Activated CD4-positive, alpha-beta memory T cell treated with anti-CD3 and anti-CD28 coated beads for 36 hours (primary cell): ENCODE data around the gene GRK6. TPM values are rescaled to one million over a fixed set of nuclear protein-coding genes. Genes with fewer than 3 reads are reported as not detected.

Experiments used
- CTCF ChIA-PET: fragments of 350-600 bp; sonication (Branson Sonifier 250); formaldehyde crosslinking; loops from one replicate; lab custom pipeline; 2021; ENCODE audit warnings: antibody characterized with exemption, inconsistent platforms; lab: Charles Lee
- POLR2A ChIA-PET: fragments of 350-600 bp; sonication (Branson Sonifier 250); formaldehyde crosslinking; loops from one replicate; lab custom pipeline; 2021; ENCODE audit warnings: antibody characterized with exemption; lab: Charles Lee
- DNase-seq: peaks from one replicate; pipeline ENCODE4 v3.0.0-alpha.2; 2020
- H3K27ac Mint-ChIP-seq: one replicate; pipeline ENCODE4 v1.8.0; 2021; ENCODE audit warnings: mixed read lengths
- H3K27me3 Mint-ChIP-seq: one replicate; pipeline ENCODE4 v1.8.0; 2021; ENCODE audit warnings: mixed read lengths
- H3K36me3 Mint-ChIP-seq: one replicate; pipeline ENCODE4 v1.8.0; 2021; ENCODE audit warnings: mixed read lengths
- H3K4me1 Mint-ChIP-seq: one replicate; pipeline ENCODE4 v1.8.0; 2021; ENCODE audit warnings: low read depth, mixed read lengths
- H3K4me3 Mint-ChIP-seq: one replicate; pipeline ENCODE4 v1.8.0; 2021; ENCODE audit warnings: mild to moderate bottlenecking, mixed read lengths
- H3K9me3 Mint-ChIP-seq: one replicate; pipeline ENCODE4 v1.8.0; 2021; ENCODE audit warnings: mixed read lengths
- intact Hi-C: fragments of 100-400 bp; cut with micrococcal nuclease; formaldehyde crosslinking; loops from one replicate; pipeline ENCODE4 v1.15.1; 2023
- total RNA-seq, 2 experiments: library from RNA; stranded (reverse); gene quantifications; one replicate each; pipeline ENCODE4 v1.2.3, GENCODE V29; 2021

GRK6 gene
- total RNA-seq, 2 experiments from 2014 or later = 177 to 178 TPM

- no peaks in the 10 kb centered on the region for H3K27me3 Mint-ChIP-seq
- DNase-seq = peak; percentile 66
- peak overlapping the region; percentile 97 for H3K4me3 Mint-ChIP-seq
- CTCF ChIA-PET = interaction anchor here (1.2 to 15.3 kb wide), 6 partner anchors 16 to 110 kb away, joined by 3 to 220 read pairs (median 58); partner anchors contain the start of genes PFN3 and PRR7
- H3K36me3 Mint-ChIP-seq = peaks cover 46% of the 10 kb centered on the region
- intact Hi-C loops = loop anchor here (2.0 kb wide), 4 partner anchors 15 to 891 kb away; partner anchors contain the start of genes RGS14 and RNF44
- POLR2A ChIA-PET = interaction anchor here (1.1 to 10.6 kb wide), 6 partner anchors 15 to 64 kb away, joined by 4 to 319 read pairs (median 10); partner anchors contain the start of gene PRR7
- H3K27ac Mint-ChIP-seq = peak overlapping the region; percentile 97
- H3K9me3 Mint-ChIP-seq = no peaks in the 10 kb centered on the region
- peaks cover 53% of the 10 kb centered on the region for H3K4me1 Mint-ChIP-seq
Observed at GRCh38 chr5:177427919-177428573, 1.6 kb downstream of the GRK6 start.

- H3K4me1 Mint-ChIP-seq = peaks cover 58% of the 10 kb centered on the region
- ChIA-PET CTCF (interaction anchor here (1.3 to 15.3 kb wide), 6 partner anchors 15 to 39 kb away, joined by 3 to 220 read pairs (median 58); partner anchors contain the start of genes PFN3 and PRR7), POLR2A (interaction anchor here (0.9 to 10.6 kb wide), 7 partner anchors 15 to 64 kb away, joined by 3 to 319 read pairs (median 8); partner anchors contain the start of gene PRR7)
- H3K27me3 Mint-ChIP-seq = no peaks in the 10 kb centered on the region
- H3K9me3 Mint-ChIP-seq = no peaks in the 10 kb centered on the region
- peak; percentile 30 for DNase-seq
- H3K4me3 Mint-ChIP-seq = peak overlapping the region; percentile 97
- intact Hi-C loops = loop anchor here (1.0 to 2.0 kb wide), 6 partner anchors 12 to 72 kb away; partner anchors contain the start of gene RGS14
- peaks cover 50% of the 10 kb centered on the region for H3K36me3 Mint-ChIP-seq
- peak overlapping the region; percentile 97 for H3K27ac Mint-ChIP-seq
Observed at GRCh38 chr5:177428574-177429217, 2.2 kb downstream of the GRK6 start.

GRCh38 chr5:177429248-177430040, 3.0 kb downstream of the GRK6 start:
- H3K4me1 Mint-ChIP-seq = peaks cover 62% of the 10 kb centered on the region
- H3K36me3 Mint-ChIP-seq = peaks cover 57% of the 10 kb centered on the region
- no peaks in the 10 kb centered on the region for H3K9me3 Mint-ChIP-seq
- peak overlapping the region; percentile 97 for H3K27ac Mint-ChIP-seq
- DNase-seq = peak; percentile 97
- peak overlapping the region; percentile 97 for H3K4me3 Mint-ChIP-seq
- H3K27me3 Mint-ChIP-seq = no peaks in the 10 kb centered on the region
- ChIA-PET POLR2A (interaction anchor here (0.6 to 10.6 kb wide), 8 partner anchors 14 to 66 kb away, joined by 3 to 319 read pairs (median 7); partner anchors contain the start of gene PRR7), CTCF (interaction anchor here (1.3 to 15.3 kb wide), 6 partner anchors 14 to 40 kb away, joined by 3 to 220 read pairs (median 58); partner anchors contain the start of genes PFN3 and PRR7)
- intact Hi-C loops = loop anchor here (1.0 to 2.0 kb wide), 6 partner anchors 11 to 73 kb away; partner anchors contain the start of gene RGS14

GRCh38 chr5:177430140-177430951, 3.9 kb downstream of the GRK6 start:
- Mint-ChIP-seq H3K27me3 (no peaks in the 10 kb centered on the region), H3K36me3 (peaks cover 64% of the 10 kb centered on the region), H3K9me3 (no peaks in the 10 kb centered on the region), H3K4me3 (peak overlapping the region; percentile 97), H3K4me1 (peaks cover 62% of the 10 kb centered on the region), H3K27ac (peak overlapping the region; percentile 97)
- ChIA-PET POLR2A (interaction anchor here (0.6 to 10.6 kb wide), 9 partner anchors 13 to 112 kb away, joined by 3 to 319 read pairs (median 13); partner anchors contain the start of gene PRR7), CTCF (interaction anchor here (1.2 to 15.3 kb wide), 6 partner anchors 14 to 79 kb away, joined by 4 to 220 read pairs (median 71); partner anchors contain the start of genes LMAN2, PFN3 and PRR7)
- intact Hi-C loops = no loop called here
- no peak for DNase-seq

GRCh38 chr5:177430972-177431316, 4.5 kb downstream of the GRK6 start:
- H3K9me3 Mint-ChIP-seq = no peaks in the 10 kb centered on the region
- ChIA-PET CTCF (interaction anchor here (1.2 to 15.3 kb wide), 7 partner anchors 13 to 121 kb away, joined by 4 to 220 read pairs (median 42); partner anchors contain the start of genes LMAN2, PFN3 and PRR7), POLR2A (interaction anchor here (0.6 to 10.6 kb wide), 7 partner anchors 12 to 74 kb away, joined by 3 to 319 read pairs (median 9); partner anchors contain the start of genes PRR7 and RGS14)
- H3K27ac Mint-ChIP-seq = peak overlapping the region; percentile 97
- H3K4me3 Mint-ChIP-seq = peak overlapping the region; percentile 97
- no peak for DNase-seq
- H3K36me3 Mint-ChIP-seq = peaks cover 64% of the 10 kb centered on the region
- peaks cover 61% of the 10 kb centered on the region for H3K4me1 Mint-ChIP-seq
- H3K27me3 Mint-ChIP-seq = no peaks in the 10 kb centered on the region
- intact Hi-C loops = no loop called here

- intact Hi-C loops = no loop called here
- no peaks in the 10 kb centered on the region for H3K27me3 Mint-ChIP-seq
- ChIA-PET POLR2A (interaction anchor here (0.6 to 10.6 kb wide), 8 partner anchors 12 to 773 kb away, joined by 3 to 319 read pairs (median 8); partner anchors contain the start of genes HNRNPAB, PRR7 and RGS14), CTCF (interaction anchor here (0.9 to 15.3 kb wide), 8 partner anchors 12 to 122 kb away, joined by 3 to 220 read pairs (median 26); partner anchors contain the start of genes LMAN2, PFN3 and PRR7)
- H3K9me3 Mint-ChIP-seq = no peaks in the 10 kb centered on the region
- peak; percentile 84 for DNase-seq
- H3K4me1 Mint-ChIP-seq = peaks cover 61% of the 10 kb centered on the region
- peak overlapping the region; percentile 97 for H3K4me3 Mint-ChIP-seq
- H3K27ac Mint-ChIP-seq = peak overlapping the region; percentile 97
- H3K36me3 Mint-ChIP-seq = peaks cover 64% of the 10 kb centered on the region
Observed at GRCh38 chr5:177431317-177432142, 5.1 kb downstream of the GRK6 start.

- H3K9me3 Mint-ChIP-seq = no peaks in the 10 kb centered on the region
Observed at GRCh38 chr5:177432143-177432838, 5.8 kb downstream of the GRK6 start.

GRCh38 chr5:177432839-177433657, 6.6 kb downstream of the GRK6 start:
- Mint-ChIP-seq H3K4me1 (peaks cover 74% of the 10 kb centered on the region), H3K9me3 (no peaks in the 10 kb centered on the region), H3K36me3 (peaks cover 70% of the 10 kb centered on the region), H3K4me3 (peak overlapping the region; percentile 97), H3K27me3 (no peaks in the 10 kb centered on the region), H3K27ac (peak overlapping the region; percentile 97)
- CTCF ChIA-PET = interaction anchor here (0.6 to 15.3 kb wide), 8 partner anchors 11 to 124 kb away, joined by 3 to 220 read pairs (median 26); partner anchors contain the start of genes PFN3 and PRR7
- DNase-seq = no peak
- intact Hi-C loops = no loop called here
- POLR2A ChIA-PET = interaction anchor here (0.6 to 10.6 kb wide), 6 partner anchors 10 to 771 kb away, joined by 3 to 319 read pairs (median 4); partner anchors contain the start of genes HNRNPAB and PRR7

More at GRCh38 chr5:177432143-177432838, 5.8 kb downstream of the GRK6 start:
- intact Hi-C loops = no loop called here
- POLR2A ChIA-PET = interaction anchor here (0.6 to 10.6 kb wide), 8 partner anchors 11 to 772 kb away, joined by 3 to 319 read pairs (median 8); partner anchors contain the start of genes HNRNPAB and PRR7
- peaks cover 70% of the 10 kb centered on the region for H3K36me3 Mint-ChIP-seq
- H3K27me3 Mint-ChIP-seq = no peaks in the 10 kb centered on the region
- peak; percentile 82 for DNase-seq
- peak overlapping the region; percentile 97 for H3K27ac Mint-ChIP-seq
- H3K4me1 Mint-ChIP-seq = peaks cover 67% of the 10 kb centered on the region
- H3K4me3 Mint-ChIP-seq = peak overlapping the region; percentile 97
- CTCF ChIA-PET = interaction anchor here (0.9 to 15.3 kb wide), 8 partner anchors 12 to 123 kb away, joined by 3 to 220 read pairs (median 26); partner anchors contain the start of genes PFN3 and PRR7
